GM23248 (cell line): ENCODE measurements around the gene FBXO10. TPM values are rescaled to one million over a fixed set of nuclear protein-coding genes. Genes with fewer than 3 reads are reported as not detected.

Experiments
- DNase-seq: peaks from one replicate; pipeline ENCODE4 v3.0.0-alpha.2; 2015
- H2AFZ ChIP-seq: fragments of 200-600 bp; sonication (generic); 2 replicates; pipeline ENCODE4 v1.6.1; 2016; ENCODE audit warnings: antibody characterized with exemption
- H3F3A ChIP-seq: fragments of 200-600 bp; sonication (generic); 2 replicates; pipeline ENCODE4 v1.6.1; 2016; ENCODE audit warnings: mild to moderate bottlenecking, antibody characterized with exemption, mixed run types; ENCODE audit not compliant: insufficient read depth
- H3K27ac ChIP-seq: fragments of 200-600 bp; sonication (generic); 2 replicates; pipeline ENCODE4 v1.5.1; 2016; ENCODE audit warnings: mild to moderate bottlenecking
- H3K27me3 ChIP-seq: fragments of 200-600 bp; sonication (generic); replicated peaks from 2 replicates; pipeline ENCODE4 v1.6.1; 2016; ENCODE audit warnings: mild to moderate bottlenecking; ENCODE audit not compliant: insufficient read depth
- H3K36me3 ChIP-seq: fragments of 200-600 bp; sonication (generic); 2 replicates; pipeline ENCODE4 v1.6.1; 2016; ENCODE audit warnings: low read depth, mild to moderate bottlenecking
- H3K4me1 ChIP-seq: fragments of 200-600 bp; sonication (generic); 2 replicates; pipeline ENCODE4 v1.6.1; 2016; ENCODE audit warnings: mild to moderate bottlenecking; ENCODE audit not compliant: insufficient read depth
- H3K4me2 ChIP-seq: fragments of 200-600 bp; sonication (generic); one replicate; pipeline ENCODE4 v1.6.1; 2016; ENCODE audit warnings: mild to moderate bottlenecking; ENCODE audit not compliant: unreplicated experiment
- H3K4me3 ChIP-seq: fragments of 200-600 bp; sonication (generic); 2 replicates; pipeline ENCODE4 v1.5.1; 2016; ENCODE audit warnings: mild to moderate bottlenecking
- H3K79me2 ChIP-seq: fragments of 200-600 bp; sonication (generic); 2 replicates; pipeline ENCODE4 v1.6.1; 2016; ENCODE audit warnings: mild to moderate bottlenecking; ENCODE audit not compliant: insufficient read depth
- H3K9ac ChIP-seq: fragments of 200-600 bp; sonication (generic); 2 replicates; pipeline ENCODE4 v1.6.1; 2016; ENCODE audit warnings: mild to moderate bottlenecking
- H3K9me2 ChIP-seq: fragments of 200-600 bp; sonication (generic); 2 replicates; pipeline ENCODE4 v1.6.1; 2016; ENCODE audit warnings: mixed run types, mild to moderate bottlenecking, moderate library complexity; ENCODE audit not compliant: insufficient read depth
- H3K9me3 ChIP-seq: fragments of 200-600 bp; sonication (generic); one replicate; pipeline ENCODE4 v1.6.1; 2017; ENCODE audit warnings: low read depth
- H4K20me1 ChIP-seq: fragments of 200-600 bp; sonication (generic); 2 replicates; pipeline ENCODE4 v1.6.0; 2016; ENCODE audit not compliant: insufficient read depth
- EZH2 ChIP-seq: fragments of 200-600 bp; sonication (generic); IDR thresholded peaks from 2 replicates; pipeline ENCODE4 v1.6.1; 2018; ENCODE audit warnings: antibody characterized with exemption, mild to moderate bottlenecking; ENCODE audit not compliant: insufficient read depth, poor library complexity, severe bottlenecking
- EZH2phosphoT487 ChIP-seq: fragments of 200-600 bp; sonication (generic); IDR thresholded peaks from 2 replicates; pipeline ENCODE4 v1.6.1; 2018; ENCODE audit warnings: antibody characterized with exemption, moderate library complexity, mild to moderate bottlenecking, low read depth; ENCODE audit not compliant: insufficient read depth
- WGBS, 2 experiments: methylation state at CpG; one replicate each; pipeline ENCODE4 v1.1.6; 2015 to 2017; ENCODE audit warnings: low lambda C conversion rate in 2 of 2, low coverage in 1 of 2; ENCODE audit errors: missing lambda C conversion rate in 2 of 2; 5-methylcytosine and 5-hydroxymethylcytosine counted together
- in situ Hi-C: fragments of 300-500 bp; cut with MboI; formaldehyde crosslinking; loops from 2 replicates; pipeline ENCODE4 v1.15.0; 2020
- polyA plus RNA-seq: library from polyadenylated mRNA; unstranded; fragments of >200 nt; fragmentation: Nextera tagmentation; extraction: Ambion mirVana; gene quantifications from 2 replicates; pipeline ENCODE4 v1.2.1, GENCODE V29; 2016
- total RNA-seq: library from RNA; depleted of rRNA; stranded (reverse); fragments of >200 nt; shearing (Covaris generic); gene quantifications from 2 replicates; pipeline ENCODE4 v1.2.3, GENCODE V29; 2014

FBXO10 gene
- total and polyA plus RNA-seq, 2 experiments from 2014 or later, result 4.4 to 9.9 TPM

GRCh38 chr9:37624073-37624472, 47.9 kb upstream of the FBXO10 start:
- Histone ChIP-seq H3K79me2 (no peaks in the 10 kb centered on the region), H3F3A (no peaks in the 10 kb centered on the region), H3K9ac (no peak overlapping the region), H3K27me3 (no peaks in the 10 kb centered on the region), H4K20me1 (no peaks in the 10 kb centered on the region), H2AFZ (no peak overlapping the region), H3K36me3 (no peaks in the 10 kb centered on the region), H3K27ac (no peak overlapping the region), H3K9me3 (no peaks in the 10 kb centered on the region), H3K4me1 (peaks cover 17% of the 10 kb centered on the region), H3K4me2 (no peak overlapping the region), H3K4me3 (no peak overlapping the region), H3K9me2 (no peaks in the 10 kb centered on the region)
- in situ Hi-C loops, result no loop called here
- no peak for TF ChIP-seq EZH2
- TF ChIP-seq EZH2phosphoT487, result no peak
- no peak for DNase-seq
- WGBS, 2 experiments, result 54 to 60% methylated on average over 1 of the region's 1 CpG

GRCh38 chr9:37623267-37623666, 47.1 kb upstream of the FBXO10 start:
- Histone ChIP-seq H4K20me1 (no peaks in the 10 kb centered on the region), H3K9me3 (no peaks in the 10 kb centered on the region), H3K27ac (no peak overlapping the region), H2AFZ (no peak overlapping the region), H3K4me2 (no peak overlapping the region), H3K27me3 (no peaks in the 10 kb centered on the region), H3K79me2 (no peaks in the 10 kb centered on the region), H3F3A (peaks cover 6% of the 10 kb centered on the region), H3K9me2 (no peaks in the 10 kb centered on the region), H3K4me3 (no peak overlapping the region), H3K9ac (no peak overlapping the region), H3K36me3 (no peaks in the 10 kb centered on the region), H3K4me1 (peaks cover 25% of the 10 kb centered on the region)
- DNase-seq, result no peak
- no peak for TF ChIP-seq EZH2phosphoT487
- TF ChIP-seq EZH2, result no peak
- WGBS, 2 experiments, result 78 to 86% methylated on average over 2 of the region's 2 CpGs
- in situ Hi-C loops, result no loop called here

- Histone ChIP-seq H3K9ac (no peak overlapping the region), H3K79me2 (no peaks in the 10 kb centered on the region), H3K9me2 (no peaks in the 10 kb centered on the region), H3K4me3 (no peak overlapping the region), H2AFZ (no peak overlapping the region), H3K27ac (no peak overlapping the region), H3K4me1 (peaks cover 33% of the 10 kb centered on the region), H4K20me1 (no peaks in the 10 kb centered on the region), H3K9me3 (no peaks in the 10 kb centered on the region), H3F3A (peaks cover 13% of the 10 kb centered on the region), H3K4me2 (peak overlapping the region; percentile 8), H3K27me3 (no peaks in the 10 kb centered on the region), H3K36me3 (no peaks in the 10 kb centered on the region)
- peak; percentile 68 for DNase-seq
- TF ChIP-seq EZH2phosphoT487, result no peak
- in situ Hi-C loops, result no loop called here
- 1 to 3% methylated on average over 4 of the region's 4 CpGs for WGBS, 2 experiments
Observed at GRCh38 chr9:37622462-37622861, 46.3 kb upstream of the FBXO10 start.

GRCh38 chr9:37621273-37622121, 45.3 kb upstream of the FBXO10 start:
- Histone ChIP-seq H3K4me1 (peaks cover 36% of the 10 kb centered on the region), H3K36me3 (no peaks in the 10 kb centered on the region), H3K4me2 (no peak overlapping the region), H3K79me2 (no peaks in the 10 kb centered on the region), H4K20me1 (no peaks in the 10 kb centered on the region), H3K9me2 (no peaks in the 10 kb centered on the region), H3K9me3 (no peaks in the 10 kb centered on the region), H3K4me3 (no peak overlapping the region), H3K9ac (no peak overlapping the region), H2AFZ (no peak overlapping the region), H3F3A (peaks cover 17% of the 10 kb centered on the region), H3K27me3 (no peaks in the 10 kb centered on the region), H3K27ac (no peak overlapping the region)
- TF ChIP-seq EZH2, result no peak
- TF ChIP-seq EZH2phosphoT487, result no peak
- 77 to 83% methylated on average over 9 of the region's 9 CpGs for WGBS, 2 experiments
- DNase-seq, result no peak
- in situ Hi-C loops, result no loop called here
